ENCODE measurements around the gene ULBP1.
"Not testable (repeated sequence)": the region's sequence is repeated elsewhere in the genome, so short reads cannot be mapped to it uniquely, and the experiment has no call there.

ULBP1 gene, protein sequence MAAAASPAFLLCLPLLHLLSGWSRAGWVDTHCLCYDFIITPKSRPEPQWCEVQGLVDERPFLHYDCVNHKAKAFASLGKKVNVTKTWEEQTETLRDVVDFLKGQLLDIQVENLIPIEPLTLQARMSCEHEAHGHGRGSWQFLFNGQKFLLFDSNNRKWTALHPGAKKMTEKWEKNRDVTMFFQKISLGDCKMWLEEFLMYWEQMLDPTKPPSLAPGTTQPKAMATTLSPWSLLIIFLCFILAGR

GRCh38 chr6:149963462-149964307, at the start of gene ULBP1:
TSS of gene ULBP1 (plus strand) at chr6:149963943. CDS start at chr6:149964050, 107 bp downstream.
- in situ Hi-C loops (cut with HindIII; ENCODE audit: low sequenced_read_pairs), result no loop called here

DNA sequence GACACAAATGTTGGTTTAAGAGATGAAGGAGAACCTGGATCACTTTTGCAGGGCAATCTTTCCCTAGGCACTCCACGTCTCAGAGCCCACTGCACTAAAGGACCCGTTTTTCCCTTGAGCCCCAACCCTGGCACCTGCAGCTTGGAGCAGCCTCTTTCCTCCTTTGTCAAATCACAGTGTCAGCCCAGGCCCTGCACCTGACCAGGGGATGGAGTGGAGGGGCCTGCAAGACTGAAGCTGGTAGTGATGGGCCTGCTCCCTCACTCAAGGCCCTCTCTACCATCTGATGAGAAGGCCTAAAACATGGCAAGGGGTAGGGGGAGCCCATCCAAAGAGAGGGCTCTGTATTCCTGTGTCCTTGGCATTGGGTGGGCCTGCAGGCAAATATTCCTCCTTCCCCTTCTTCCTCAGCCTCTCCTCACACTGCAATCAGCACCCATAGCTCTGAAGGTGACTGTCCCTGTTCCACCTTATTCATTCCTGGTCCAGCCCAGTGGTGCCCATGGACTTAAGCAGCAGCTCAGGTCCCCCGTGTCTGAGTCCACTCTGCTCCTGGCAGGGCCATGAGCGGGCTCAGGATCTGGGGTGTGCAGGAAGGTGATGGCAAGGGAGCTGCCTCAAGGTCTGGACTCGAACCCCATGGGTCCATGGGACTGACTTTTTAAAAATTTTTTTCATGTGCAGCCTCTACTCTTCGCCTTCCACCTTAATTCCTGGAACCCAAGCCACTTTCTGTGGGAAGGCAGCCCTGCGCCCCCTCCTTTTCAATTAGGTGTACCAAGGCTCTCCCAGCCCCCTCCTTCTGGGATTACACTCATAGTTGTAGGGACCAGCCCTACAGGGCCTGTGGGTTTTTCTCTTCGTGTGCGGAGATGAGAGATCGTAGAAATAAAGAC, 47.5 kb upstream of the ULBP1 start:
- in situ Hi-C loops (cut with HindIII; ENCODE audit: low sequenced_read_pairs), result no loop called here

DNA sequence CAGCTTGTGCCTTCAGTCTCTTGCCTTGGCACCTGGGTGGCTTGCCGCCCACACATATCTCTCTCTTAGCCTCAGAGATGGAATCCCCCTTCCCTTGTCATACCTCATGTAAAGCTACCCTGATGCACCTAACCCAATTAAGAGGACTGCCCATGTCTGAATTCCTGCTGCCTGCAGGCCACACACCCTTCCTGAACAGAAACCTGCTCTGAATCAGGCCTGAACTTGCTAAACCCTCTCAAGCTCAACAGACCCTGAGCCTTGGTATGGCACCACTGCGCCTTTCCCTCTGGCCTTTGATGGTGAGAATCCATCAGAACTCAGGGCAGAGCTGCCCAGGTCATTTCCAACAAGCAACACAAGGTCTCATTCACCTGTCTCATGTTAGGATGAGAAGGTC, 46.1 kb upstream of the ULBP1 start:
- in situ Hi-C loops (cut with HindIII; ENCODE audit: low sequenced_read_pairs), result no loop called here

- in situ Hi-C loops (cut with HindIII; ENCODE audit: low sequenced_read_pairs), result no loop called here
Observed at GRCh38 chr6:149918151-149918905, 45.4 kb upstream of the ULBP1 start.

- in situ Hi-C loops (cut with HindIII; ENCODE audit: low sequenced_read_pairs), result not testable (repeated sequence)
Observed at GRCh38 chr6:149919126-149919833, 44.5 kb upstream of the ULBP1 start.

DNA sequence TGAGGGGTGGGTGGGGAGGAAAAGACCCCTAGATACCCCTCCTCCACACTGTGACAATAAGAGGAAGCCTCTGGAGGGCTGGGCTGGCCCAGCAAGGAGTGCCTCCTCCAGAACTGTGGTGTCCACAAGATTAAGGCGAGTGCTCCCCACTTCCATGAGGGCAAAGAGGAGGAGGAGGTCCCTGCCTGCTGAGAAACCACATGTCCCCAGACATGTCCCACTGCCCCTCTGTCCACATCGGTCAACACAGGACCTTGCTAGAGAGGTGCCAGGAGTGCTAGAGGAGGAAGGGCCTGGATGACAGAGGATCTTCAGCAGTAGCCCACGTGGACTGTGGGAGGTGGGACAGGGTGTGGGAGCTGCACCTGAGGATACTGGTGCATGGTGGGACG, 43.9 kb upstream of the ULBP1 start:
- in situ Hi-C loops (cut with HindIII; ENCODE audit: low sequenced_read_pairs), result no loop called here

- in situ Hi-C loops (cut with HindIII; ENCODE audit: low sequenced_read_pairs), result no loop called here
Observed at GRCh38 chr6:149921361-149921760, 42.4 kb upstream of the ULBP1 start.

GRCh38 chr6:149922091-149922490, 41.7 kb upstream of the ULBP1 start:
- in situ Hi-C loops (cut with HindIII; ENCODE audit: low sequenced_read_pairs), result not testable (repeated sequence)

DNA sequence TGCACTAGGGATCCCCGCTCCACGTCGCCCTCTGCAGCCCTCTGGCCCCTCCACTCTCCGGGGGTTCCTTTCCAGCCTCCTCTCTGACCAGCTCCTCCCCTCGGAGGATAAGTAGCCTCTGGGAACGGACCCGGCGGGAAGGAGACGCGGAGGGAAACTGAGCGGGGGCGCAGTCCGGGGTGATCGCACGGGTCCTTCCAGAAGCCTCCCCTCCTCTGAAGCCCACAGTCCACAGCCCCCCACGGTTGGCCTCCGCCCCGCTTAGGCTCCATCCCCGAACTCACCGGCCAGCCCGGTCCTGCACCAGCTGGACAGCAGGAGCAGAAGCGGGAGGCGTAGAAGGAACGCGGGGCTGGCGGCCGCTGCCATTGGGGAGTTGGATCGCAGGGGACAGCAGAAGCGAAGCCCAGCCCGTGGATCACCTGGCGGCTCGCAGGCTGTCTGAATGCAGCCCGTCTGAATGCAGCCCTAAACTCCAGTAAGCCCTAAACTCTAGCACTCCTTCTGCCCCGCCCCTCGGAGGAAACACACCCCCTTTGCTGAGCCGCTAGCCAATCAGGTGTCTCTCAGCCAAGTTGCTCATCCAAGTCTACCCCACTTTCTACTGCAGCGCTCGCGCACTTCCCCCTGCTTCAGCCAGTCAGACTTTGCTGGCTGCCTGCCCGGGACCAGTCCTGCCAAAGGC, 41.0 kb upstream of the ULBP1 start, which contains the start of gene RAET1G:
TSS of gene RAET1G (minus strand) at position 480 of the 685 bp plus-strand sequence. CDS start at position 369, 111 bp downstream.
- in situ Hi-C loops (cut with HindIII; ENCODE audit: low sequenced_read_pairs), result no loop called here

DNA sequence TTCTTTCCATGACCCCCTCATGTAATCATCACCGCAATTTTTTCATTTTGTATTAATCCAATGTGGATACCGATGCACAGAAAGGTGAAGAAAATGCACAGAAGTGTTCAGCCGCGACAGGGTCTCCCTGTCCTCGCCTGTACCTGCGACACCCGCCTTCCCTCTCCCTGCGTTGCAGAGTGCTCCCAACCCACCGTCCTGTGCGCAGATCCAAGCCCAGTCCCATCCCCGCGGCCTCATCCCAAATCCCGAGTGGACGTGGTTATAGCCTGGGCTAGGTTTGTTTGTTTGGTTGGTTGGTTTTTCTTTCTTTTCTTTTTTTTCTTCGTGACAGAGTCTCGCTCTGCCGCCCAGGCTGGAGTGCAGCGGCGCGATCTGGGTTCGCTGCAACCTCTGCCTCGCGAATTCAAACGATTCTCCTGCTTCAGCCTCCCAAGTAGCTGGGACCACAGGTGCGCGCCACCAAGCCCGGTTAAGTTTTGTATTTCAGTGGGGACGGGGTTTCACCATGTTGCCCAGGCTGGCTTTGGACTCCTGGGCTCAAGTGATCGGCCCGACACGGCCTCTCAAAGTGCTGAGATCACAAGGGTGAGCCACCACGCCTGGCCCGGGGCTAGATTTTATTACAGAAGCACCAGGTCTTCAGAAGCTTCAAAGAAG, 40.3 kb upstream of the ULBP1 start:
- in situ Hi-C loops (cut with HindIII; ENCODE audit: low sequenced_read_pairs), result no loop called here

DNA sequence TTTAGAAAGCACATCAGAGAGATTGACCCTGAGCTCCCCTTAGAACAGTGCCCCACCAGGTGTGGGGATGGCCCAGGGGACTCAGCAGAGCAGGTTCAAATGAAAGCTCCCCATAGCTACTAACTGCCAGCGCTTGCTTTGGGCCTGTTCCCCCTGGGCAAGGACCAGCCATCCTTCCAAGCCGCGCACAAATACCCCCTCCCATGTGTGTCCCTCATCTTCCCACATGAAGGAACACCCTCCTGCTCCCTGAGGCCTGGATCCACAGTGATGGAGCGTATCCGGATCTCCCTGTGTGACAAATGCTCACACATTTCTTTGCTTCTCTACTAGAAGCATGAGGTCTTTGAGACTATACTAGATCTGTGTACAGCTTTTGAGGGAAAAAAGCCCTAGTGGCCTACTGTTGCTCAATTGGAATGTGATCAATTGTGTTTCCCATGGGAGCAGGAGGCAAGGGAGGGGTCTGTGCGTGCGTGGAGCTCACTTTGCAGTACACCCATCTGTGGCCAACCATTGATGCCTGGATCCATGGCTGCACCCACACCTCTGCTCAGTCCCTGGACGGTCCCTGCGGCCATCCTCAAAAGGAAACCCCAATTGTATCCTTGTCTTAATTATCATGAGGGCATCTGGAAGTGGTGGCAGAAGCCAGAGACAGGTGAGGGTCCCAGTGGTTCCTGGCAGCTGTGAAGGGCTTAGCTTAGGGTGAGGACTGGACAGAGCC, 39.4 kb upstream of the ULBP1 start:
- in situ Hi-C loops (cut with HindIII; ENCODE audit: low sequenced_read_pairs), result no loop called here

DNA sequence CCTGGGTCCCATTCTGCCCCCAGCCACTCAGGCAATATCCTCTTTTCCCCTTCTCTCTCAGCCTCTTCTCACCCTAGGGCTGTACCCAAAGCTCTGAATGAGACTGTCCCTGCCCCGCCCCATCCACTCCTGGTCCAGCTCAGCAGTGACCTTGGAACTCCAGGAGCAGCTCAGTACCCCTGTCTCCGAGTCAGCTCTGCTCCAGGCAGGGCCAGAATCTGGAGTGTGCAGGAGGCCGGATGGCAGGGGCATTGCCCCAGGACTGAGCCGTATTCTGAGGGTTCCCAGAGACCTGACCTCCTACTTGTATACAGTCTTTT, 38.9 kb upstream of the ULBP1 start:
- in situ Hi-C loops (cut with HindIII; ENCODE audit: low sequenced_read_pairs), result no loop called here

- in situ Hi-C loops (cut with HindIII; ENCODE audit: low sequenced_read_pairs), result no loop called here
Observed at GRCh38 chr6:149925253-149925973, 38.3 kb upstream of the ULBP1 start.

- in situ Hi-C loops (cut with HindIII; ENCODE audit: low sequenced_read_pairs), result no loop called here
Observed at GRCh38 chr6:149925974-149926777, 37.6 kb upstream of the ULBP1 start.

- in situ Hi-C loops (cut with HindIII; ENCODE audit: low sequenced_read_pairs), result not testable (repeated sequence)
Observed at GRCh38 chr6:149927025-149927424, 36.7 kb upstream of the ULBP1 start.

DNA sequence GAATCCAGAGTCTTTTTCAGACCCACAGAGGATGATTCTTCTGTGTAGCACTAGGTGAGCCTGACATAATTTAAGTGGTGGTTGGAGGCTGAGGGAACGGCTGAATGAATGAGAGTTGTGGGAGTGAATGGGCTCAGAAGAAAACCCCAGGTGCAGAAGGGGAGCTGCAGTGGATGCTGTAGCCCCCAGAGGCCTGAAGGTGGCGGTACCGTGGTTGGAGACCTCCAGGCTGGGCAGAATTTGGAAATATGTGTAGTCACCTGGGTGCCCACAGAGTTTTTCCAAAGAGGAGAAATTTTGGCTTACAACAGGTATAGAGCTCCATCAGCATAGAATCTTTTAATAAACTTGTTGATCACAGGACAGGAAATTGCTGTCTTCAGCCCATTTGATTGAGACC, 34.3 kb upstream of the ULBP1 start:
- in situ Hi-C loops (cut with HindIII; ENCODE audit: low sequenced_read_pairs), result no loop called here

DNA sequence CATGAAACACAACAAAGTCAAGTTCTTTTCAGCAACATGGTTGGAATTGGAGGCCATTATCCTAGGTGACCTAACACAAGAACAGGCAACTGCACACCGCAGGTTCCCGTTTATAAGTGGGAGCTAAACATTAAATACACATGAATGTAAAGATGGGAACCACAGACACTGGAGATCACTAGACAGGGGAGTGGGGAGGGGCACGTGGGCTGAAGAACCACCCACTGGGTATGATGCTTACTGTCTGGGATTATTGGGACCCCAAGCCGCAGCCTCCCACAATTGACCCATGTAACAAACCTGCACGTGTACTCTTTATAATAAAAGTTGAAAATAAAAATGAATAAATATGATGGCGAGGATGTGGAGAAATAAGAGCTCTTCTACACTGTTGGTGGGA, 32.2 kb upstream of the ULBP1 start:
- in situ Hi-C loops (cut with HindIII; ENCODE audit: low sequenced_read_pairs), result no loop called here

Data from endothelial cell of hepatic sinusoid (primary cell).